RPMI7951 (cell line): ENCODE results near the gene TPGS2. TPM values are rescaled to one million over a fixed set of nuclear protein-coding genes. Genes with fewer than 3 reads are reported as not detected.
"Not testable (repeated sequence)": the region's sequence is repeated elsewhere in the genome, so short reads cannot be mapped to it uniquely, and the experiment has no call there.

Source experiments
- DNase-seq: peaks from one replicate; pipeline ENCODE4 v3.0.0-alpha.2; 2012; ENCODE audit warnings: low read depth
- total RNA-seq: library from RNA; depleted of rRNA; stranded (reverse); fragments of >200 nt; shearing (Covaris generic); gene quantifications from 2 replicates; pipeline ENCODE4 v1.2.3, GENCODE V29; 2014; rRNA removed

Gene TPGS2, protein sequence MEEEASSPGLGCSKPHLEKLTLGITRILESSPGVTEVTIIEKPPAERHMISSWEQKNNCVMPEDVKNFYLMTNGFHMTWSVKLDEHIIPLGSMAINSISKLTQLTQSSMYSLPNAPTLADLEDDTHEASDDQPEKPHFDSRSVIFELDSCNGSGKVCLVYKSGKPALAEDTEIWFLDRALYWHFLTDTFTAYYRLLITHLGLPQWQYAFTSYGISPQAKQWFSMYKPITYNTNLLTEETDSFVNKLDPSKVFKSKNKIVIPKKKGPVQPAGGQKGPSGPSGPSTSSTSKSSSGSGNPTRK
- total RNA-seq = 207 and 216 TPM in 2 replicates

DNA sequence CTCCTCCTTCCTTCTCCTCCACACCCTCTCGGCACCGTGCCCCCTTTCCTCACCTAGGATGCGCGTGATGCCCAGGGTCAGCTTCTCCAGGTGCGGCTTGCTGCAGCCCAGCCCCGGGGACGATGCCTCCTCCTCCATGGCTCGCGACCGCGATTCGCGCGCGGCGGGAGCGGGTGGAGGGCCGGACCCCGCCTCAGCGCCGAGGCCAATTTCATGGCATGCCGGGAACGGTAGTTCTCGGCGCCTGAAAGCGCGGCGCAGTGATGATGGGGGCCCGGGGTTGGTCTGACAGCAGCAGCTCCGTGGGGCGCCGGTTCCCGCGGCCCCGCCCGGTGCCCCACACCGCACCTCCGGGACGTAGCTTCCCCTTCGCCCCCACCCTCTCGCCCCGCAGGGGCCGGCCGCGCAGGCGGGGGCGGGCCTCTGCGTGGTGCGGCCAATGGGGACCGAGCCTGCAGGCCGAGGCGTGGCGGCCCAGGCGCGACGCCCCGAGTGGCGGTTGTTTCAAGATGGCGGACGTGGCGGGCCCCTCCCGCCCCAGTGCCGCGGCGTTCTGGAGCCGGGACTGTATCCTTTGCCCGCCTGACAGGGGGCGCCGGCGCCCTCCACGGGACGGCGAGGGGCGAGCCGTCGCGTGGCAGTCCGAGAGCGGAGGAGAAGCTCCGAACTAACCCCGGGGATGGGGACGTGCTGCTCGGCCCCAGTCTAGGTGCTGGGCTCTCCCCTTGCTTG is at the start of gene TPGS2, which contains the start of gene KIAA1328:
Gene TPGS2 (minus strand): TSS at position 373 of the 732 bp plus-strand sequence. CDS start 235 bp downstream, at position 138.
Gene KIAA1328 (plus strand): TSS at position 498 of the 732 bp plus-strand sequence. CDS start 12 bp downstream, at position 510.
- DNase-seq = peak; percentile 84

DNA sequence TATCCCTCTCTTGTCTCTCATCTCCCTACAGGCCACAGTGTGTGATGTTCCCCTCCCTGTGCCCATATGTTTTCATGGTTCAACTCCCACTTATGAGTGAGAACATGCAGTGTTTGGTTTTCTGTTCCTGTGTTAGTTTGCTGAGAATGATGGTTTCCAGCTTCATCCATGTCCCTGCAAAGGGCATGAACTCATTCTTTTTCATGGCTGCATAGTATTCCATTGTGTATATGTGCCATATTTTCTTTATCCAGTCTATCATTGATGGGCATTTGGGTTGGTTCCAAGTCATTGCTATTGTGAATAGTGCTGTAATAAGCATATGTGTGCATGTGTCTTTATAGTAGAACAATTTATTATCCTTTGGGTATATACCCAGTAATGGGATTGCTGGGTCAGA is 45.0 kb upstream of the TPGS2 start:
- not testable (repeated sequence) for DNase-seq

DNA sequence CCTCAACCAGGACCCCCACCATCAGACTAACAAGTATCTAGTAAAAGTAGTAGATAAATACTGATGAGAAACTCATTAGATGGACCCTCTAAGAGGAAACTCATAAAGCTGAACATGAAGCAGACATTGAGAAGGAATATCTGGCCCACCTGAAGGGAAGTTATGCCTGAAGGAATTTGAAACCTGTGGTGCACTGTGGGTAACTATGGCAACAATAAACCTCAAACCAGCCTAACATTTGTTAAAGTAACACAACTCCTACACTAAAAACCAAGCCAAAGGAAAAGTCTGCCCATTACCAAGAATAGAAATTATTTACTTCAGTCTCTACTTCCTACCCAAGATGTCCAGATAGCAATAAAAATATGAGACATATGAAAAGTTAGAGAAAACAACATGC is 43.5 kb upstream of the TPGS2 start:
- DNase-seq = no peak

- DNase-seq = no peak
Measured at GRCh38 chr18:36871801-36872200, 43.0 kb upstream of the TPGS2 start.

DNA sequence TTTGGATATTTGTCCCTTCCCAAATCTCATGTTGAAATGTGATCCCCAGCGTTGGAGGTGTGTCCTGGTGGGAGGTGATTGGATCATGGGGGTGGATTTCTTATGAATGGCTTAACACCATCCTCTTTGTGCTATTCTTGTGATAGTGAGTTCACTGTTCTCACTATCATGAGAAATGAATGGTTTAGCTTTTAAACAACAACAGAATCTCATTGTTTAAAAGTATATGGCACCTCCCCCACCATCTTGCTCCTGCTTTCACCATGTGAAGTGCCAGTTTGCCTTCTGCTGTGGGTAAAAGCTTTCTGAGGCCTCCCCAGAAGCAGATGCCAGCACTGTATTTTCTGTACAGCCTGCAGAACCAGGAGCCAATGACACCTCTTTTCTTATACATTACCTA is 38.3 kb upstream of the TPGS2 start:
- DNase-seq = no peak

DNA sequence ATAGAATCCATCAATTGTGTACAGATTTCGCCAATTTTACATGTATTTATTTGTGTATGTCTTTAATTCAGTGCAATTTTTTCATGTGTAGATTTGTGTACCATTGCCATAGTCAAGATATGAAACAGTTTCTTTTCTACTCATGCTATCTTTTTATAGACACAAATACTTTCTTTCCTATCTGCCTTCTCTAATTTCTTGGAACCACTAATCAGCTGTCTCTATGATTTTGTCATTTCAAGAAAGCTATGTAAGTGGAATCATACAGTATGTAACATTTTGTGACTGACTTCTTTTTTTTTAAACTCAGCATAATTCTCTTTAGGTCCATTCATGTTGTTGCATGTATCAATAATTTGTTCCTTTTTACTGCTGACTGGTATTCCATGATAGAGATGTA is 33.4 kb upstream of the TPGS2 start:
- DNase-seq = no peak

GRCh38 chr18:36856815-36857214 is 28.0 kb upstream of the TPGS2 start:
- DNase-seq = no peak

- no peak for DNase-seq
Measured at GRCh38 chr18:36851202-36851590, 22.4 kb upstream of the TPGS2 start.

DNA sequence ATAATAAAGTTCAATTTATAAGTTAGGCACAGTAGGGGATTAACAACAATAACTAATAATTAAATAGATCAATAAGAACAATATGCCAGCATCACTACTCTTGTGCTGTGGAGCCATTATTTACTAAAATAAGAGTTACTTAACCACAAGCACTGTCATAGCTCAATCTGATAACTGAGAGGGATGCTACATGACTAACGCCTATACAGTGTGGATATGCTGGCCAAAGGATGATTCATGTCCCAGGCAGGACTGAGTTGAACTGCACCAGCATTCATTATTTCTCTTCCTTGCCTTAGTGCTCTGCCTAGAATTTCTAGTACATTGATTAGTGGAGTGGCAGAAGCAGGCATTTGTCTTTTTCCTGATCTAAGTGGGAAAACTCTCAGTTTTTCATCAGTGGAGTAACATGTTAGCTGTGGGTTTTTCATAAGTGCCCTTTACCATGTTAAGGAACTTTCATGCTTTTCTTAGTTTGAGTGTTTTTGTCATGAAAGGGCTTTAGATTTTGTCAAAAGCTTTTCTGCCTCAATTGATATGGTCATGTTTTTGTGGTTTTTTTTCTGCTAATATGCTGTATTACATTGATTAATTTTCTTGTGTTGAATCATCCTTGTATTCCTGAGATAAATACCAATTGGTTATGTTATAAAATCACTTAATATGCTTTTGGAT is 21.9 kb upstream of the TPGS2 start:
- peak; percentile 86 for DNase-seq

DNA sequence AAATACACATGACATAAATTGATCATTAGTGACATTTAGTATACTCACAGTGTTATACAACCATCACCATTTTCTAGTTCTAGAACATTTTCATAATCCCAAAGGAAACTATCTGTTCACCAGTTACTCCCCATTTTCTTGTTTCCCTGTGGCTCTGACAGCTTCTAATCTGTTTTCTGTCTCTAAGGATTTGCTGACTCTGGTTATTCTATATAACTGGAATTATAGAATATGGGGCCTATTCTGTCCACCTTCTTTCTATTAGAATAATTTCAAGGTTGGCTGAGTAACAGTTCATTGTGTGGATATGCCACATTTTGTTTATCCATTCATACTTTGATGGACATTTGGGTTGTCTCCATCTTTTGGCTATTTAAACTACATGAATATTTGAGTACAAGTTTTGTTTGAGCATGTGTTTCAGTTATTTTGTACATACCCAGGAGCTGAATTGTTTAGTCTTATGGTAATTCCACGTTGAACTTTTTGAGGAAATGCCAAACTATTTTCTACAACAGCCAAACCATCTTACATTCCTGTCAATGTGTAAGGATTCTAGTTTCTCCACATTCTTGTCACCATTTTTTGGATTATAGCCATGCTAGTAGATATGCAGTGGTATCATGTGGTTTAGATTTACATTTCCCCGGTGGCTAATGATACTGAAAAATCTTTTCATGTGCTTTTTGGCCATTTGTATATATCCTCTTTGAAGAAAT is 20.6 kb upstream of the TPGS2 start:
- DNase-seq = peak; percentile 41

GRCh38 chr18:36848609-36849008 is 19.8 kb upstream of the TPGS2 start:
- DNase-seq = no peak

DNA sequence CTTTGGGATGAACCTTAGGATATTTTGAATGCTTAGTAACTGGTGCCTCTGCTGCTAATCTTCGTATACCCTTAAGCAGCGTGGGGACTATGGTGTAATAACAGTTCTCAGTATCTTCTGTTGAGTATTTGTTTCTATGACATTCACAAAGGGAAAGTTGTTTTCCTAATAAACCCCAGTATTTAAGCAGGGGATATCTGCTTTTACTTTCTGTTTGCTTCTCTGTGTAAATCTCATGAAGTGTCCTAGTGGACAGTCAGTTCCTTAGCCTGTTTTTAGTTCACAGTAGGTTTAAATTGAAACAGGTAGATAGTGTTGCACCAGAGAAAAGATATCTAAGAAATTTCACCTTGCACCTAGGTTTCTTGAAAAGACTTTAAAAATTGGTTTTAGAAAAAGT is 15.0 kb upstream of the TPGS2 start:
- DNase-seq = no peak

GRCh38 chr18:36843199-36843598 is 14.4 kb upstream of the TPGS2 start:
- DNase-seq = no peak

DNA sequence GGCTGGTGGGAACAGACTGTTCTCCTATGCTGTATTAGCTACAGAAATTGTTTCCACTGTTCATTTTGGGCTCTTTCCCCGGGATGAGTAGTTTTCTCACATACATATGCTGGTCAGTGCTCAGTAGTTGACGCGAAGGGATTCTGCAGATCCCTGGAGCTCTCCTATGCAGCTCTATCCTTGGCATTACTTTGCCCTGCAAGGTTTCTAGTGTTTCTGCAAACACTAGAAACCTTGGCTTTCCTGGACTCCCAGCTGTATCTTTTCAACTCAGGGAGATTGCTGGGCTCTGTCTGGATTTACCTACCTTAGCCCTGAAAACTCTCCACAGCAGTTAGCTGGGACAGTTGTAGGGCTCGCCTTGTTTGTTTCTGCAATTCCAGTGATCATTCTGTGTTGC is 11.0 kb upstream of the TPGS2 start:
- DNase-seq = no peak

- no peak for DNase-seq
Measured at GRCh38 chr18:36835927-36836326, 7.1 kb upstream of the TPGS2 start.

- no peak for DNase-seq
Measured at GRCh38 chr18:36833120-36833519, 4.3 kb upstream of the TPGS2 start.

DNA sequence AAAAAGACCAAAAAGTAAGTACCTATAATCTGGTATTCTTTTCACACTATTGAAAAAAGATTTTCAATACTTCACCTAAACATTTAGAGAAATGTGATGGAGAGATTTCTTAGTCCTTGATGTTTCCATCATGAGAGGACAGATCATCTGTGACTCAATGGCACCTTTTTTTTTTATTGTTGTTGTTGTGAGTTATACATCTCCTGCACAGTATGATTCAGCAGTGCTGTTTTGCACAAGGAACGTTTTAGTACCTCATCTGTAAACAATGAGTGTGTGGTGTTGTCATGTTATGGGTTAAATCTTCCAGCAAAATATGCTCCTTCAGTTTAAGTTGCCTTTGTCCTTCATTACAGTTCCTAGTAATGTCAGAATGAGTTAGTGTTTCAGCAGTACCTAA is 2.3 kb upstream of the TPGS2 start:
- no peak for DNase-seq

- no peak for DNase-seq
Measured at GRCh38 chr18:36830158-36830495, 1.3 kb upstream of the TPGS2 start.

- peak; percentile 36 for DNase-seq
Measured at GRCh38 chr18:36829362-36830157, 758 bp upstream of the TPGS2 start.

- DNase-seq = peak; percentile 45
Measured at GRCh38 chr18:36828157-36828629, 609 bp downstream of the TPGS2 start.

DNA sequence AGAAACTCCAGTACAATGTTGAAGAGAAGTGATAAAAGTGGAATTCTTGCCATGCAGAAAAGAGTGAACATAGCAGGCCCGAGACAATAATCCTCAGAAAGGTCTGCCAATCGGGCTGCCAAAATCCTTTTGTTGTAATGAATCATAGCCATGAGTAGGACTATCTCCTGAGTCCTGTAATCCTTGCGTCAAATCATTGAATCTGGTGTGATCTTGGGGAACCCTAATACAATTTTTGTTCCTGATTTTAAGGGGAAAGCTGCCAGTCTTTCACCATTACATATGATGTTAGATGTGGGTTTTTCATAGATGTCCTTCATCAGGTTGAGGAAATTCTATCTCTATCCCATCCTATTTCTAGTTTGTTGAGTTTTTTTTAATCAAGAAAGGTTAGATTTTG is 2.2 kb downstream of the TPGS2 start:
- DNase-seq = no peak
